NCI-H2081 treated with DMSO at 0.1 percent for 48 hours (cell line): ENCODE results near the gene CDS1.
"Not testable (repeated sequence)": the region's sequence is repeated elsewhere in the genome, so short reads cannot be mapped to it uniquely, and the experiment has no call there.

ENCODE experiments used
- DNase-seq: peaks from one replicate; lab custom pipeline; 2025; lab: John Stamatoyannopoulos, UW

The CDS1 gene

DNA sequence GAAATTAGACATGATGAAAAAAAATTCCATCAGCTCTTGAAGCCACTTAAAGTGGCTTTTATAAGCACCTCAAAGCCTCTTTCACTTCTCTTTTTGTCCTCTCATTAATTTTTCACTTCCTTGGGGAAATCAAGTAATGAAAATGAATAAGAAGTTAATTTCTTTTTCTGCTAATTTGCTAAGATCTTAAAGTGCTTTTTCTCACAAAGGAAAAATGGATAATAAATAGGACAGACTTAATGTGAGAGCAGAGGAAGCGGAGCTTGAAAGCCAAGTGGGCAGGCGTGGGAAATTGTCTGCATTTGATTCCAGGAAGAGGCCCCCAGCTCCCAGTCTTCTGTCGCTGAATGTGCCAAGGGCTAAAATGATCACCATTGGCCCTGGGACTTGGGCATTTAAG, 28.6 kb downstream of the CDS1 start:
- DNase-seq: no peak

DNA sequence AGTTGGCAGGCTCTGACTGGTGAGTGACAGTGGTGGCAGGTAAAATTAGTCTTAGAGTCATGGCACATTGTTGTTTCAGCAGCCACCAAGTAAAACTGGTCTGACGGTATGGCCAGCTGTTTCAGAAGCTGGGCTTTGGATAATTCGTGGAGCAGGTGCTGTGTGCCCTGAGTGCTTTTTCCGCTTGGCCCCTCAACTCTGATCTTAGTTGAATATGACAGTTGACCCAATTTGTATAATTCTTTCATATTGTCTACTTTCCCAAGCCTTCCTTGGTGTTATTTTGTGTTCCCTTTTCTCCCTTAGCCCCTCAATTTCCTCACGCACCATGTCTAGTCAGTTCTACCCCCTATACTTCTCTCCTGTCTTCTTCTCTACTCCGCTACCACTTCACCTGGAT, 32.0 kb downstream of the CDS1 start:
- DNase-seq: no peak

GRCh38 chr4:84615355-84615754, 32.4 kb downstream of the CDS1 start:
- DNase-seq: no peak

- no peak for DNase-seq
These were observed 40.0 kb downstream of the CDS1 start for GRCh38 chr4:84622959-84623358.

GRCh38 chr4:84623661-84624060, 40.7 kb downstream of the CDS1 start:
- no peak for DNase-seq

GRCh38 chr4:84626673-84627072, 43.7 kb downstream of the CDS1 start:
- no peak for DNase-seq

GRCh38 chr4:84631573-84631972, 48.6 kb downstream of the CDS1 start:
- DNase-seq: no peak

DNA sequence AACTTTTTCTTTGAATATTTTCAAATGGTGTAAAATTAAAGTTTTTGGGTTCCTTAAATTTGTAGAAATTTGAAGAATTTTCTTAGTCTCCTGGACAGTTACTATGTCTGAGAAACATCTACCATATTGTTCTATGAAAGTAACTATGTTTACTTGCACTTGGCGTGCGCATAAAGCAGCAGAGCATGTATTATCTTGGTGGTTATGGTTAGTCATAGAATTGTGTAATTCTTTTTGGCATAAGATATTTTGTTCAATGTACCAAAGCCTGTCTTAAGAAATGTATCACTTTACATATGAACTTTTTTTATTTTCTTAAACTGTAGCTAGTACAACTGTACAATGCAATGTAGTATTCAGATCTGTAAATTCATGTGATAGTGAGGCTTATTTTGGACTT, 49.2 kb downstream of the CDS1 start:
- no peak for DNase-seq

DNA sequence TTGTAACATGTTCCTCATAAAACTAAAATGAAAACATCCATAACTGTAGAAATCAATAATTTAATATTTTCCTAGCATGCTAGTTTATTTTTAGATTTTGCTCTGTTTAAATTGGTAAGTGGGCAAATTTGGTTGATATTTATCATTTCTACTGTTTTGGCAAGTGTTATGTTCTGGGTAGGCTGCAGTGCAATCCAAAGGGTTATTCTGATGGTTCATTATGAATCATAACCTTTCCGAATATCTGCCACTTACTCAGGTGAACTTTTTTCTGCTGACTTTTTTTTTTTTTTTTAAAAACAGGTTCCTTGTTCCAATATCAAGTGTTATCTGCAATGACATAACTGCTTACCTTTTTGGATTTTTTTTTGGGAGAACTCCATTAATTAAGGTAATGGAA, 52.0 kb downstream of the CDS1 start:
- DNase-seq: no peak

- no peak for DNase-seq
These were observed 55.2 kb downstream of the CDS1 start for GRCh38 chr4:84638092-84638491.

DNA sequence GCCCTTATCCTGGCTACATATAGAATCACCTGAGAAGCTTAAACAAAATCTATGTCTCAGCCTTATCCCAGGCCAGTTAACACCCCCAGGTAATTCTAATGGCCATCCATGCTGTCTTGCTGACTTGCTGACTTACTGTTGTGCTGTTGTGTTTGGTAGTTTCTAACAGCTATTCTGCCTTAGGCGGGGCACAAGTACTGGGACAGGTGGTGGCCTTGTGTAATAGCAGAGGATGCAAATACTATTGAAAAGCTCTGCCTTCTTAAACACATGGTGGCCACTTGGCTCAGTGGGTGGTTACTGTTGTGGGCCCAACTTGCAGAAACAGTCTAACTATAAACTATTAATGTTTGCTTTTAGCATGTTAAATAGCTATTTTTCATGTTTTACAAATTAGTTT, 56.2 kb downstream of the CDS1 start:
- DNase-seq: no peak

DNA sequence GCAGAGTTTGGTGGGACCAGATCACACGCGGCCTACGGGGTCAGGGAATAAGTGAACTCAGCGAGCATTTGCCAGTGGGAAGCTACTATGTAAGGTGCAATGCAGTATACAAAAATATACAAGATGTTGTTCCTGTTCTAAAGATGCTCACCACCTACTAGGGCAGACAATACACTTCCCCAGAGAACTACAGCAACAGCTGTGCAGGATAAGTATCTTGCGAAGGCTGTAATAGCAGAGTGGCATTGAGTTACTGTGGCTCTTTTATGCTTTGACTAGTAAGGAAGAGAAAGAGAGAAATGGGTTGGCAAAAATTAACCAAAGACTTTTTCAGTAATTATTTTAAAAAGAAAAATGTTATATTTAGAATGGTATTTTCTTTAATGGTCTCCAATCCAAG, 61.2 kb downstream of the CDS1 start:
- no peak for DNase-seq

DNA sequence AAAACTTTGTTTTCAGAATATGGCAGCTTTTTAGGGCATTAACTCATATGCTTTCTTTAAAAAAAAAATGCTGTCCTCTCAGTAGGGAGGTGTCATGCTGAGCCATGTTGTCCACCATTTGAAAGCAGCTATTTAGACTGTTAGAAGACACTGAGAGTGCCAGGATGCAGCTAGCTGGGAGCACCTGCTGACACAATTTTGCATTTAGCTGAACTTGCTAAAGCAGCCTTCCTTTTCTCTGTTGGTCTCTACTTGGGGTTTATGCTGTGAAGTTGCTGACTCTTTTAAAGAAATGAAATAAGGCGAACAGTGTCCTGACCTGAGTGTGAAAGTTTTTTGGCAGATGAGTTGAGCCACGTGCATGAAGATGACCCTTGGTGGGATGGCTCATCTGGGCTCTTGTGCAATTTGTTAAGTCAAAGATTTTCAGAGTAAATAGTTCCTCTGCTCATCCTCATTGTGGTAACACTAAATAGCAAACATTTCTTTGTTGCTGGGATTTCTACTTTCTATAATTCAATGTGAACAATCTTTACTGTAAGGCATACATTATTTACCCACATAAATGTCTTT, 64.5 kb downstream of the CDS1 start:
- no peak for DNase-seq

DNA sequence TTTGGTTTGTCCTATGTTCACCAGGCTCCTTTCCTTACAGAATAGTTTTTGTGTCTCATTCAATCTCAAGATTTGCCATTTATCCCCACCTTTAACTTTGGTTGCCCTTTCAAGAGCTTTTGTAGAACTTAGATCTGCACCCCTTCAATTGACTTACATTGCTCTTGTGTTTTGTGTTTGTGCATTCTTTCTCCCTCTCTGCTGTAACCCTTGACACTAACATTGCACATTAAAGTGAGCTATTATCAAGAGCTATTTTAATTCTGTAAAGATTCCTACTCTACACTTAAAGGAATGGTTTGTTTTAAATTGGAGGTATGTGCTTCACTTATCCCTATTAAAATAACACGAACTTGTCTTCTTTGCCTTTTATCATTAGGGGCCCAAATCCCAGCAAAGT, 65.3 kb downstream of the CDS1 start:
- DNase-seq: no peak

GRCh38 chr4:84648863-84649647, 66.1 kb downstream of the CDS1 start:
- no peak for DNase-seq

- DNase-seq: no peak
These were observed 68.6 kb downstream of the CDS1 start for GRCh38 chr4:84651499-84651898.

DNA sequence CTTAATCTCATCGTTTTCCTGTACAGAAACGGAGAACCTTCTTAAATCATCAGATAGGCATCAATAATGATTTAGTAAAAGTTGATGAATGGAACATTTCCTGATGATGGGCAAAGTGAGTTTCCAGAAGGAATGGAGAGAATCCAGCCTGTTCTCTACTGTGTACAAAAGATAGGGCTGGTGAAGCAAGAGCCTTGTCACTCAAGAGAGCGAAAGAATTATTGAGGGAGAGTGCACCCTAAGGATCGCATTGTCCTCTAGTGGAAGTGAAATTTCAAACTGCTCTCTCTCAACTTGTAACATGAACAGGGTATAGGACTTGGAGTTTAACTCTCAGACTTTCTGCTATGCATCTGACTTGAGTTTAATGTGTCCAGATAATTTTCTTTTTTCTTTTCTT, 69.6 kb downstream of the CDS1 start:
- DNase-seq: no peak

- no peak for DNase-seq
These were observed 77.7 kb downstream of the CDS1 start for GRCh38 chr4:84660606-84661005.

GRCh38 chr4:84661191-84661939, 78.4 kb downstream of the CDS1 start:
- no peak for DNase-seq

- not testable (repeated sequence) for DNase-seq
These were observed 81.8 kb downstream of the CDS1 start for GRCh38 chr4:84664767-84665166.

DNA sequence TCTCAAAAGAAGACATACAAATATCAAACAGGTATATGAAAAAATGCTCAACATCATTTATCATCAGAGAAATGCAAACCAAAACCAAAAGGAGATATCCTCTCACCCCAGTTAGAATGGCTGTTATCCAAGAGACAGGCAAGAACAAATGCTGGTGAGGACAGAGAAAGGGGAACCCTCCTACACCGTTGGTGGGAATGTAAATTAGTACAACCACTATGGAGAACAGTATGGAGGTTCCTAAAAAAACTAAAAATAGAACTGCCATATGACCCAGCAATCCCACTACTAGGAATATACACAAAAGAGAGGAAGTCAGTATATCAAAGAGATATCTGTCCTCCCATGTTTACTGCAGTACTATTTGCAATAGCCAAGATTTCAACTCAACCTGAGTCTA, 83.5 kb downstream of the CDS1 start:
- no peak for DNase-seq

DNA sequence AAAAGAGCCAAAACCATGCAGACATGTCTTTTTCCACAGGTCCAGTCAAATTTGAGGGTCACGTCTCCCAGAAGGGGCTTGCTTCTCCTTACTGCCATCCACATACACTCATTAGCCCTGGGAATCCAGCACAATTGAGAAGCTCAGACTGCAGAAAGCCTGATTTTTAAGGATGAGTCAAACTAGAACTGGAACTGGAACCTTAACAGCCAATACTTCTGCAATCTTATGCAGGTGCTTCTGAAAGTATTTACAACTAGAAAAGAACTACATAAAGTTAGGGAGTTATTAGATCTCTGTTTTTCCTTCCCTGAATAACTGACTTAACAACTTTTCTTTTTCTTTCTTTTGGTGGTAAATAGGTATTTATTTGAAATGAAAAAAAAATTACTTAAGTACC, 86.3 kb downstream of the CDS1 start:
- DNase-seq: no peak

DNA sequence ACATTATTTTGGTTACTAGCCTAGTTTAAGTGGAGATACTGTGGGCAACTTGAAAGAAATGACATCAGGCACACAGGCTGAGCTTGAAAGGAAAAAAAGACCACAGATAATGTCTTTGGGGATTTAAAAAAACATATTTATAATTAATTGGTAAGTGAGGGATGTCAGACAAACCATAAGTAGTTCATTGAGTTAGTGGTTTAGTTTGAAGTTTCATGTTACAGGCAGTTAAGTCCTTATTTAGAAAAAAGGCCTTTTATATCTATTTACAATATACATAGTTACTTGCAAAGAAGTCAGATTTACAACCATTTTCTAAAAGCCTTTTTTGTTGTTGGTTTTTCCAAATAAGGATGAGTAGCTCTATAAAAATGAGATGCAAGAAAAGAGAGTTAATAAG, 89.2 kb downstream of the CDS1 start:
- no peak for DNase-seq
